ENCODE data around the gene CDK8.

Gene CDK8

DNA sequence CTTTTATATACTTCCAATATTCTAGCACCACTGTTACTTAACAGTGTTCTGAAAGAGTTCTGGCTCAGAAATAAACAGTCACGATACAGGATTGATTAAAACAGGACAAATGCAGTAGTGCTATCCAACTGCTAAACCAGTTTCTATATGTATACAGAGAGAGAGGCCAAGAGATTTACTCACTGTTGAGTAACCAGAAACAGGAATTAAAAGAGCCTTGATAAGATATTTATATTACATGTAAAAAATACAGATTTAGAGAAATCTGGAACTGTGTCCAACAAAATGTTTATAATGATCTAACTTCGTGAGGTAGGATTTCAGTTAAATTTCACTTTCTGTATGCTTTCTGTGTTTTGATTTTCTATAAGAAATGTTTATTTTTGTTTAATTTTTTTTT is 116.6 kb downstream of the CDK8 start:
- Histone ChIP-seq H3K27ac (ENCODE audit: low read depth, low read length) (no peak overlapping the region), H3K9me3 (ENCODE audit: control insufficient read depth, insufficient read depth, low read length) (no peaks in the 10 kb centered on the region), H3K9me2 (replicated peaks; ENCODE audit: control insufficient read depth, low read length) (no peaks in the 10 kb centered on the region), H3K27me3 (ENCODE audit: control insufficient read depth, low read length) (no peaks in the 10 kb centered on the region), H3F3A (ENCODE audit: control insufficient read depth, insufficient read depth) (no peaks in the 10 kb centered on the region), H3K79me2 (ENCODE audit: control insufficient read depth, low read length) (no peaks in the 10 kb centered on the region), H3K4me1 (ENCODE audit: control insufficient read depth, low read length) (no peaks in the 10 kb centered on the region), H3K4me3 (ENCODE audit: low read length) (no peak overlapping the region), H3K36me3 (ENCODE audit: control insufficient read depth, low read length) (no peaks in the 10 kb centered on the region), H4K20me1 (ENCODE audit: control insufficient read depth, insufficient read depth, low read depth, low read length) (no peaks in the 10 kb centered on the region), H3K4me2 (ENCODE audit: low read length) (no peak overlapping the region)
- TF ChIP-seq, protein P1, sequence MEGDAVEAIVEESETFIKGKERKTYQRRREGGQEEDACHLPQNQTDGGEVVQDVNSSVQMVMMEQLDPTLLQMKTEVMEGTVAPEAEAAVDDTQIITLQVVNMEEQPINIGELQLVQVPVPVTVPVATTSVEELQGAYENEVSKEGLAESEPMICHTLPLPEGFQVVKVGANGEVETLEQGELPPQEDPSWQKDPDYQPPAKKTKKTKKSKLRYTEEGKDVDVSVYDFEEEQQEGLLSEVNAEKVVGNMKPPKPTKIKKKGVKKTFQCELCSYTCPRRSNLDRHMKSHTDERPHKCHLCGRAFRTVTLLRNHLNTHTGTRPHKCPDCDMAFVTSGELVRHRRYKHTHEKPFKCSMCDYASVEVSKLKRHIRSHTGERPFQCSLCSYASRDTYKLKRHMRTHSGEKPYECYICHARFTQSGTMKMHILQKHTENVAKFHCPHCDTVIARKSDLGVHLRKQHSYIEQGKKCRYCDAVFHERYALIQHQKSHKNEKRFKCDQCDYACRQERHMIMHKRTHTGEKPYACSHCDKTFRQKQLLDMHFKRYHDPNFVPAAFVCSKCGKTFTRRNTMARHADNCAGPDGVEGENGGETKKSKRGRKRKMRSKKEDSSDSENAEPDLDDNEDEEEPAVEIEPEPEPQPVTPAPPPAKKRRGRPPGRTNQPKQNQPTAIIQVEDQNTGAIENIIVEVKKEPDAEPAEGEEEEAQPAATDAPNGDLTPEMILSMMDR (IDR thresholded peaks at IDR 0.05; ENCODE audit: low read depth, low read length, poor library complexity, severe bottlenecking) = no peak
- TF ChIP-seq EZH2phosphoT487 (IDR thresholded peaks at IDR 0.05; ENCODE audit: borderline replicate concordance, low read length) = no peak

DNA sequence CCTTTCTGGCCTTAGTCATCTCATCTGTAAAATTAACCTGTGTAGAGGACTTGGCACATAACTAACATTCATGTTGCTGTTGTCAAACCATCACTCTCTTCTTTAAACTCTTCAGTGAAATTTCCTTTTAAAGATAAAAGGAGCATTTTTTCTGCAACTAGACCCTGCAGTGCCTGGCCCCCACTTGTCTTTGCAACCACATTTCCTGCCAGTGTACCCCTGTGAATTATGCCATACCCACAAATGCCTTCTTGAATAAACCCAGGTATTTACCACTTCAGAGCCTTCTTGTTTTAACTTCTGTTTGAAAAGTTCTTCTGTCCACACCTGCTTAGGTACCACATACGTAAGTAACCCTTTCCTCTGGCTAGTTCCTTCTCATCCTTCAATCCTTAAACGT is 118.8 kb downstream of the CDK8 start:
- H3K9me2 ChIP-seq (replicated peaks; ENCODE audit: control insufficient read depth, low read length) = no peaks in the 10 kb centered on the region
- H3K9me3 ChIP-seq (ENCODE audit: control insufficient read depth, insufficient read depth, low read length) = no peaks in the 10 kb centered on the region
- H3K4me1 ChIP-seq (ENCODE audit: control insufficient read depth, low read length) = no peaks in the 10 kb centered on the region
- no peaks in the 10 kb centered on the region for H4K20me1 ChIP-seq (ENCODE audit: control insufficient read depth, insufficient read depth, low read depth, low read length)
- no peaks in the 10 kb centered on the region for H3F3A ChIP-seq (ENCODE audit: control insufficient read depth, insufficient read depth)
- H3K4me2 ChIP-seq (ENCODE audit: low read length) = no peak overlapping the region
- TF ChIP-seq, protein P1 (IDR thresholded peaks at IDR 0.05; ENCODE audit: low read depth, low read length, poor library complexity, severe bottlenecking) = no peak
- no peak for TF ChIP-seq EZH2phosphoT487 (IDR thresholded peaks at IDR 0.05; ENCODE audit: borderline replicate concordance, low read length)
- no peak overlapping the region for H3K4me3 ChIP-seq (ENCODE audit: low read length)
- H3K27ac ChIP-seq (ENCODE audit: low read depth, low read length) = no peak overlapping the region
- H3K36me3 ChIP-seq (ENCODE audit: control insufficient read depth, low read length) = no peaks in the 10 kb centered on the region
- no peaks in the 10 kb centered on the region for H3K27me3 ChIP-seq (ENCODE audit: control insufficient read depth, low read length)
- H3K79me2 ChIP-seq (ENCODE audit: control insufficient read depth, low read length) = no peaks in the 10 kb centered on the region

DNA sequence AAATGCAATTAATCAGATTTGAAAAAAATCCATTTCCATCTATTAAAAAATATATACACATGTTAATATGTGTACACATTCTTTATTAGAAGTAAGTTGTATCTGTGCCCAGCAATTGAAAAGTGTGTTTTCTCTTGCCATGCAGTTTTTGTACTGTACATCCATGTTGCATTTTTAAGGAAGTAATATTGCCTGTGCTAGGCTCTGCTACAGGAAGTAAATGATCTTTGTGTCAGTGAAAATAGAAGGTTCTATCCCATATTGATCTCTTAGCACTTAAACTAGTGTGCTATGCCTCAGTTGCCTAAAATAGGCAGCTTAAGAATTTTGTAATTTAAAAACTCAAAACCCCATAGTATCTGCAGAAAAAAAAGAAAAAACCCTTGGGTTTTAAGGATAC is 122.5 kb downstream of the CDK8 start:
- Histone ChIP-seq H3K27me3 (ENCODE audit: control insufficient read depth, low read length) (no peaks in the 10 kb centered on the region), H3K9me2 (replicated peaks; ENCODE audit: control insufficient read depth, low read length) (no peaks in the 10 kb centered on the region), H4K20me1 (ENCODE audit: control insufficient read depth, insufficient read depth, low read depth, low read length) (no peaks in the 10 kb centered on the region), H3K9me3 (ENCODE audit: control insufficient read depth, insufficient read depth, low read length) (no peaks in the 10 kb centered on the region), H3K4me1 (ENCODE audit: control insufficient read depth, low read length) (no peaks in the 10 kb centered on the region), H3K4me3 (ENCODE audit: low read length) (no peak overlapping the region), H3K27ac (ENCODE audit: low read depth, low read length) (no peak overlapping the region), H3K4me2 (ENCODE audit: low read length) (no peak overlapping the region), H3K36me3 (ENCODE audit: control insufficient read depth, low read length) (no peaks in the 10 kb centered on the region), H3K79me2 (ENCODE audit: control insufficient read depth, low read length) (no peaks in the 10 kb centered on the region), H3F3A (ENCODE audit: control insufficient read depth, insufficient read depth) (no peaks in the 10 kb centered on the region)
- TF ChIP-seq EZH2phosphoT487 (IDR thresholded peaks at IDR 0.05; ENCODE audit: borderline replicate concordance, low read length) = no peak
- TF ChIP-seq, protein P1 (IDR thresholded peaks at IDR 0.05; ENCODE audit: low read depth, low read length, poor library complexity, severe bottlenecking) = no peak

DNA sequence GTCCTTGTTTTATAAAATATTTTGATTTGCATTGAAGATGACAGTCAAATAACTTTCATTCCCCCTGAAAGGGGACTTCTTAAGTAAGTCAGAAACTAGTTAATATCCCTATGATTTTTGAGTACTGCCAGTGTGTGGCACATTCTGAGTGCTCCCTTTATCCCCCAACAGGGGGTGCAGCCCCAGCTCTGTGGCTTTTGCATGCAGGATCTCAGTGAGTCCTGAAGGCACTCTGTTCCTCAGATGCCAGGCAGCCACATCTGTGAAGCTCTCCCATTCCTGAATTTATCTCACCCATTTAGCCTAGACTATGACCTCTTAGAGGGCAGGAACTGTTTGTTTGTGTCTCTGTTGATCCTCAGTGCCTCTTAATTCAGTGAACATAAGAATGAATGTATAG is 123.1 kb downstream of the CDK8 start:
- no peaks in the 10 kb centered on the region for H4K20me1 ChIP-seq (ENCODE audit: control insufficient read depth, insufficient read depth, low read depth, low read length)
- no peaks in the 10 kb centered on the region for H3K36me3 ChIP-seq (ENCODE audit: control insufficient read depth, low read length)
- H3K27ac ChIP-seq (ENCODE audit: low read depth, low read length) = no peak overlapping the region
- no peaks in the 10 kb centered on the region for H3K9me3 ChIP-seq (ENCODE audit: control insufficient read depth, insufficient read depth, low read length)
- no peaks in the 10 kb centered on the region for H3F3A ChIP-seq (ENCODE audit: control insufficient read depth, insufficient read depth)
- no peak for TF ChIP-seq EZH2phosphoT487 (IDR thresholded peaks at IDR 0.05; ENCODE audit: borderline replicate concordance, low read length)
- TF ChIP-seq, protein P1 (IDR thresholded peaks at IDR 0.05; ENCODE audit: low read depth, low read length, poor library complexity, severe bottlenecking) = no peak
- no peak overlapping the region for H3K4me3 ChIP-seq (ENCODE audit: low read length)
- H3K27me3 ChIP-seq (ENCODE audit: control insufficient read depth, low read length) = no peaks in the 10 kb centered on the region
- no peaks in the 10 kb centered on the region for H3K4me1 ChIP-seq (ENCODE audit: control insufficient read depth, low read length)
- H3K79me2 ChIP-seq (ENCODE audit: control insufficient read depth, low read length) = no peaks in the 10 kb centered on the region
- H3K4me2 ChIP-seq (ENCODE audit: low read length) = no peak overlapping the region
- H3K9me2 ChIP-seq (replicated peaks; ENCODE audit: control insufficient read depth, low read length) = no peaks in the 10 kb centered on the region
